MCF 10A (cell line): ENCODE results near the gene EVA1A. TPM values are rescaled to one million over a fixed set of nuclear protein-coding genes. Genes with fewer than 3 reads are reported as not detected.

ENCODE experiments used
- BruUV-seq: library from RNA; stranded (reverse); fragments of 400-500 nt; replicated peaks from 2 replicates; lab custom pipeline; 2021; lab: Mats Ljungman, UMichigan
- CTCF ChIA-PET: fragments of 300-600 bp; sonication (Branson Sonifier 250); formaldehyde crosslinking; extraction: SDS; loops from one replicate; lab custom pipeline; 2021; ENCODE audit warnings: antibody characterized with exemption, inconsistent platforms; lab: Yijun Ruan, JAX
- POLR2A ChIA-PET: fragments of 300-600, 350-650 bp; sonication (Branson Sonifier 250); formaldehyde crosslinking; extraction: SDS; loops from one replicate; lab custom pipeline; 2020; ENCODE audit warnings: antibody characterized with exemption, inconsistent platforms; lab: Yijun Ruan, JAX
- DNase-seq: peaks from one replicate; pipeline ENCODE4 v3.0.0-alpha.2; 2018; ENCODE audit not compliant: unreplicated experiment
- H3K27ac Mint-ChIP-seq: one replicate; pipeline ENCODE4 v1.8.0; 2022; ENCODE audit warnings: mild to moderate bottlenecking, low read depth, mixed read lengths; ENCODE audit not compliant: unreplicated experiment
- H3K27me3 Mint-ChIP-seq: one replicate; pipeline ENCODE4 v1.8.0; 2022; ENCODE audit warnings: mixed read lengths; ENCODE audit not compliant: insufficient read depth, unreplicated experiment
- H3K36me3 Mint-ChIP-seq: one replicate; pipeline ENCODE4 v1.8.0; 2022; ENCODE audit warnings: mild to moderate bottlenecking, moderate library complexity, mixed read lengths; ENCODE audit not compliant: insufficient read depth, unreplicated experiment
- H3K4me1 Mint-ChIP-seq: one replicate; pipeline ENCODE4 v1.8.0; 2022; ENCODE audit warnings: mixed read lengths; ENCODE audit not compliant: insufficient read depth, unreplicated experiment
- H3K4me3 Mint-ChIP-seq: one replicate; pipeline ENCODE4 v1.8.0; 2022; ENCODE audit warnings: mild to moderate bottlenecking, moderate library complexity, mixed read lengths; ENCODE audit not compliant: unreplicated experiment
- H3K9me3 Mint-ChIP-seq: one replicate; pipeline ENCODE4 v1.8.0; 2022; ENCODE audit warnings: mixed read lengths; ENCODE audit not compliant: unreplicated experiment
- intact Hi-C: fragments of 100-400 bp; cut with micrococcal nuclease; formaldehyde crosslinking; loops from 2 replicates; pipeline ENCODE4 v1.14.1; 2022
- total RNA-seq: library from RNA; stranded (reverse); gene quantifications from 2 replicates; pipeline ENCODE4 v1.2.3, GENCODE V29; 2022
- TF ChIP-seq, protein P1 (sequence below): fragments of 200-600 bp; IDR thresholded peaks from one replicate; pipeline ENCODE4 v1.8.0; 2022; ENCODE audit warnings: antibody characterized with exemption, mild to moderate bottlenecking; ENCODE audit not compliant: unreplicated experiment

The EVA1A gene
- total RNA-seq, 1 experiment from 2014 or later, result 14.4 TPM

DNA sequence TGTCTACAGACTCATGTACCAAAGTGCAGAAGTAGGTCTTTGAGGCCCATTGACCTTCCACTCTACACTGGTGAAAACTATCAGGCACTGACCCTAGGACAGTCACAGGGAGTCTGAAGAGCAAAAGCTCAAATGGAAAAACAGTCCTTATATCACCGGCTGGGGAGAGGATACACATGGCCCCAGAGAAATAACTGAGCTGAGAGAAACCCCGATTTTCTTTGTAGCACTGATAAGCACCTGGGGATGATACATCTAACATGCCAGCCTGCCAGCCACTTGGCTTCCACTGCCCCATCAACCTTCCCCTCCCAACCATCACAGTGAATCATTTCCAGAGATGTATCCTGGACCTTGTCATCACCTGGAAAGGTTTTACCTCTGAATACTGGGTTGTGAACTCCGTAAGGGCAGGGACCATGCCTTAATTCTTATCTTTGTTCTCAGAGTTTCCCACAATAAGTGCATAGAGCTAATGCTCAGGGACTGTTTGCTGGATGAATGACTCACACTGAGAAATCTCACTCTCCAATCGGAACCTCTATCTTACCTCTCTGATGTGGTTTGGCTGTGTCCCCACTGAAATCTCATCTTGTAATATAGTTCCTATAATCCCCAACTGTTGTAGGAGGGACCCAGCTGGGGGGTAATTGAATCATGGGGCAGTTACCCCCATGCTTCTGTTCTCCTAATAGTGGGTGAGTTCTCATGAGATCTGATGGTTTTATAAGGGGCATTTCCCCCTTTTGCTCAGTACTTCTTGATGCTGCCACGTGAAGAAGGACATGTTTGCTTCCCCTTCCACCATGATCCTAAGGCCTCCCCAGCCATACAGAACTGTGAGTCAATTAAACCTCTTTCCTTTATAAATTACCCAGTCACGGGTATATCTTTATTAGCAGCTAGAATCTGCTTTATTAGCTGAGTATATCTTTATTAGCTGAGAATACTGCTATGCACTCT lies 37.1 kb downstream of the EVA1A start:
- CTCF ChIA-PET, result interaction anchor here (0.6 to 2.6 kb wide), 6 partner anchors 45 to 85 kb away, joined by 3 to 8 read pairs (median 5); no protein-coding TSS in a partner anchor
- Mint-ChIP-seq H3K4me3 (no peak overlapping the region), H3K9me3 (no peaks in the 10 kb centered on the region), H3K36me3 (no peaks in the 10 kb centered on the region), H3K27me3 (no peaks in the 10 kb centered on the region), H3K4me1 (peaks cover 19% of the 10 kb centered on the region), H3K27ac (no peak overlapping the region)
- POLR2A ChIA-PET, result interaction anchor here (0.7 to 1.0 kb wide), 3 partner anchors 21 to 52 kb away, joined by 3 read pairs; no protein-coding TSS in a partner anchor
- intact Hi-C loops, result no loop called here
- TF ChIP-seq, protein P1, sequence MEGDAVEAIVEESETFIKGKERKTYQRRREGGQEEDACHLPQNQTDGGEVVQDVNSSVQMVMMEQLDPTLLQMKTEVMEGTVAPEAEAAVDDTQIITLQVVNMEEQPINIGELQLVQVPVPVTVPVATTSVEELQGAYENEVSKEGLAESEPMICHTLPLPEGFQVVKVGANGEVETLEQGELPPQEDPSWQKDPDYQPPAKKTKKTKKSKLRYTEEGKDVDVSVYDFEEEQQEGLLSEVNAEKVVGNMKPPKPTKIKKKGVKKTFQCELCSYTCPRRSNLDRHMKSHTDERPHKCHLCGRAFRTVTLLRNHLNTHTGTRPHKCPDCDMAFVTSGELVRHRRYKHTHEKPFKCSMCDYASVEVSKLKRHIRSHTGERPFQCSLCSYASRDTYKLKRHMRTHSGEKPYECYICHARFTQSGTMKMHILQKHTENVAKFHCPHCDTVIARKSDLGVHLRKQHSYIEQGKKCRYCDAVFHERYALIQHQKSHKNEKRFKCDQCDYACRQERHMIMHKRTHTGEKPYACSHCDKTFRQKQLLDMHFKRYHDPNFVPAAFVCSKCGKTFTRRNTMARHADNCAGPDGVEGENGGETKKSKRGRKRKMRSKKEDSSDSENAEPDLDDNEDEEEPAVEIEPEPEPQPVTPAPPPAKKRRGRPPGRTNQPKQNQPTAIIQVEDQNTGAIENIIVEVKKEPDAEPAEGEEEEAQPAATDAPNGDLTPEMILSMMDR, result no peak
- BruUV-seq, result no TSS peak
- peak; percentile 67 for DNase-seq

DNA sequence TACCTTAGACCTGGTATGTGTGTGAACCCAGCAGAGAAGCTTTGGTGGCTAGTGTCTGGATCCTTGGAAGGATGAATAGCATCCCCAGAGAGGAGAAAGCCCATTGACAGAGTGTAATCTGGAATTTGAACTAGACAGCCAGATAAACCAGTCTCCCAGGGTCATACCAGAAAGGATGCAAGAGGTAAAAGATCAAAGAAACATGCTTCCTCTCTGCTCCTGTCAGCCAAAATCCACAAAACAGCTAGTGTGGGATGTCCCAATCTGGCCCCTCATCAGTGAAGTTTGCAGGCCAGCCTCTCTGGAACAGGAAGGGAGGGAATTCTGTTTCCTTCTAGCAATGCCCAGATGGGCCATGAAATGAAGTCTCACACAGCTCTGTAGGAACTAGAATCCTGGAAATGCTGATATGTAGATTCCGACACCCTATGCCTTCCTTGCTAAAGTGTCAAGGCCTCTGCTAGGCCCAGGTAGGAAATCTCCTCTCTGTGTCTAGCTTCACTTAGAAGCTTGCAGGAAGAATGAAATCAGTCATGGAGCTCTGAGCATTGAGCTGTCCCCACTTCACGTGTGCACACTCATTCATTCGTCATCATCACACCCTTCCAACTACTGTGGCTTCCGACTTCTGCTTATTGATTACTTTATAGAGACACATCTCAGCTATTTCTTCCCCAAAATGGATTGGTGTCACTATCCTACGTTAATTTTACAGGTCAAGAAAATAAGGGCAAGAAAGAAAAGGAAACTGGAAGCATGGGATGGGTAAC lies 38.0 kb downstream of the EVA1A start:
- BruUV-seq, result no TSS peak
- no peak overlapping the region for H3K27ac Mint-ChIP-seq
- H3K9me3 Mint-ChIP-seq, result no peaks in the 10 kb centered on the region
- DNase-seq, result no peak
- POLR2A ChIA-PET, result interaction anchor here (0.7 to 1.0 kb wide), 3 partner anchors 20 to 51 kb away, joined by 3 read pairs; no protein-coding TSS in a partner anchor
- peaks cover under 1% of the 10 kb centered on the region for H3K36me3 Mint-ChIP-seq
- H3K27me3 Mint-ChIP-seq, result no peaks in the 10 kb centered on the region
- TF ChIP-seq, protein P1, result no peak
- CTCF ChIA-PET, result interaction anchor here (0.6 to 2.6 kb wide), 6 partner anchors 44 to 86 kb away, joined by 3 to 8 read pairs (median 6); no protein-coding TSS in a partner anchor
- intact Hi-C loops, result no loop called here
- H3K4me3 Mint-ChIP-seq, result no peak overlapping the region
- peaks cover 10% of the 10 kb centered on the region for H3K4me1 Mint-ChIP-seq

DNA sequence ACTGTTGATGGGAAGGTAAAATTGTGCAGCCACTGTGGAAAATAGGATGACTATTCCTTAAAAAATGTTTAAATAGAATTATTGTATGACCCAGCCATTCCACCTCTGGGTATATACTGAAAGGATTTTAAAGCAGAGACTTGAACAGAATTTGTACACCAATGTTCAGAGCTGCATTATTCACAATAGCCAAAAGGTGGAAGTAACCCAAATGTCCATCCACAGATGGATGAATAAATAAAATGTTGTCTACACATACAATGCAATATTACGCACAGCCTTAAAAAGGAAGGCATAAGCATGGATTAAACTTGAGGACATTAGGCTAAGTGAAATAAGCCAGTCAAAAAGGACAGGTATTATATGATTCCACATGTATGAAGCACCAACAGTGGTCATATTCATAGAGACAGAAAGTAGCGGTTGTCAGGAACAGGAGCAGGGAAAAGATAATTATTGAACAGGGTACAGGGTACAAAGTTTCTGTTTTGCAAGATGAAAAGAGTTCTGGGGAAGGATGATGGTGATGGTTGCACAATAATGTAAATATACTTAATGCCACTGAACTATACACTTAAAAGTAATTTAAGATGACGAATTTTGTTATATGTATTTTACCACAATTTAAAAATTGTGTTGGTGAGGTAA lies 39.4 kb downstream of the EVA1A start:
- no peak for DNase-seq
- intact Hi-C loops, result no loop called here
- ChIA-PET CTCF (interaction anchor here (0.7 to 1.0 kb wide), 3 partner anchors 40 to 421 kb away, joined by 4 to 6 read pairs (median 4); no protein-coding TSS in a partner anchor), POLR2A (interaction anchor here (1.0 kb wide), 1 partner anchor 39 kb away, joined by 3 read pairs; the partner anchor contains the start of gene EVA1A)
- no peak overlapping the region for H3K27ac Mint-ChIP-seq
- TF ChIP-seq, protein P1, result no peak
- H3K9me3 Mint-ChIP-seq, result no peaks in the 10 kb centered on the region
- H3K4me3 Mint-ChIP-seq, result no peak overlapping the region
- H3K4me1 Mint-ChIP-seq, result peaks cover 1% of the 10 kb centered on the region
- no peaks in the 10 kb centered on the region for H3K27me3 Mint-ChIP-seq
- no TSS peak for BruUV-seq
- peaks cover 9% of the 10 kb centered on the region for H3K36me3 Mint-ChIP-seq
